ENCODE data around the gene OR4F15.

DNA sequence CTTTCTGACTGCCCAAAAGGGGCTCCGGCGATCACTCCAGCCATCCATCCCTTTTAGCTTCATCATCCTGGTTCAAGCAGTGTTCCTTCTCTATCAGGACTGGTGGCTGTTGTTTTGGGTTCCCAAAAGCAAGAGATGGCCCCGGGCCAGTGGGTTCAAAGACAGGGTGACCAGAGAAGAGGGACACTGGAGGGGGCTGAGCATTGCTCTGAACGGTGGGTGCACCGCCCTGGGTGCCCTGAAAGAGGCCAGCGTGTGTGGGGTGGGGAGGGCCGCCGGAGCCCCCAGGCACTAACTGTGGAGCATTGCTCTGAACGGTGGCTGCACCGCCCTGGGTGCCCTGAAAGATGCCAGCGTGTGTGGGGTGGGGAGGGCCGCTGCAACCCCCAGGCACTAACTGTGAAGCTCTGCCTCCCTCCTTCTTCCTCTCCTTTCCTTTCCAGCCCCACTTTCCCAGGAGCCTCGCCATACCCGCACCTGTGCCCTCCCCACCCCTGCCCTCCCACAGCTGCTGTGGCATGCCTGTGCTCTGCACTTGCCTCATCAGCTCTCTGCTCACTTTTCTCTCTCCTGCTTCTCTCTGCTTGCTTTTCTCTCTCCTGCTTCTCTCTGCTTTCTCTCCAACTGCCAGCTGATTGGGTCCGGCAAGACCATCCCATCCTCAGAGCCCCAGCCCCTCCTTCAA, 46.1 kb upstream of the OR4F15 start:
- TF ChIP-seq TEAD4 (IDR thresholded peaks at IDR 0.05) (no peak), TAF1 (IDR thresholded peaks at IDR 0.05; ENCODE audit: low read depth) (no peak), NFIC (IDR thresholded peaks at IDR 0.05) (no peak), EP300 (IDR thresholded peaks at IDR 0.05; ENCODE audit: borderline replicate concordance) (no peak), RAD21 (IDR thresholded peaks at IDR 0.05; ENCODE audit: low read depth) (no peak)
